ENCODE measurements around the gene DSTN. TPM values are rescaled to one million over a fixed set of nuclear protein-coding genes. Genes with fewer than 3 reads are reported as not detected.

Gene DSTN
- polyA plus RNA-seq (ENCODE audit: insufficient read depth in 1 of 5, insufficient read length in 5 of 5, low replicate concordance in 1 of 5) = 100 to 1,000 TPM; 340 to 394 (median 376) TPM
- long read RNA-seq, donor 1, transcript DSTN-201 (4 exons, 3,617 nt) = major isoform, 255 of 431 reads
- long read RNA-seq, donor 1, partial matches to known transcripts = 153 of 431 reads
- long read RNA-seq, donor 1, other reads (novel, unspliced or antisense) = 19 of 431 reads
- long read RNA-seq, donor 2, transcript DSTN-201 (4 exons, 3,617 nt) = major isoform, 122 of 154 reads
- long read RNA-seq, donor 2, partial matches to known transcripts = 25 of 154 reads
- long read RNA-seq, donor 2, other reads (novel, unspliced or antisense) = 6 of 154 reads
- long read RNA-seq, donor 3, transcript DSTN-201 (4 exons, 3,617 nt) = major isoform, 152 of 242 reads
- long read RNA-seq, donor 3, partial matches to known transcripts = 81 of 242 reads
- long read RNA-seq, donor 3, other reads (novel, unspliced or antisense) = 6 of 242 reads
- long read RNA-seq, donor 4, transcript DSTN-201 (4 exons, 3,617 nt) = major isoform, 100 of 400 reads
- long read RNA-seq, donor 4, partial matches to known transcripts = 293 of 400 reads
- long read RNA-seq, donor 4, other reads (novel, unspliced or antisense) = 5 of 400 reads
- long read RNA-seq, donor 5, transcript DSTN-201 (4 exons, 3,617 nt) = major isoform, 261 of 534 reads
- long read RNA-seq, donor 5, partial matches to known transcripts = 255 of 534 reads
- long read RNA-seq, donor 5, other reads (novel, unspliced or antisense) = 14 of 534 reads
- long read RNA-seq, donor 6, transcript DSTN-201 (4 exons, 3,617 nt) = major isoform, 282 of 392 reads
- long read RNA-seq, donor 6, partial matches to known transcripts = 95 of 392 reads
- long read RNA-seq, donor 6, other reads (novel, unspliced or antisense) = 11 of 392 reads
- long read RNA-seq, donor 7, transcript DSTN-201 (4 exons, 3,617 nt) = major isoform, 188 of 332 reads
- long read RNA-seq, donor 7, partial matches to known transcripts = 85 of 332 reads
- long read RNA-seq, donor 7, other reads (novel, unspliced or antisense) = 57 of 332 reads
- long read RNA-seq, donor 8, transcript DSTN-201 (4 exons, 3,617 nt) = major isoform, 74 of 190 reads
- long read RNA-seq, donor 8, partial matches to known transcripts = 87 of 190 reads
- long read RNA-seq, donor 8, other reads (novel, unspliced or antisense) = 29 of 190 reads

DNA sequence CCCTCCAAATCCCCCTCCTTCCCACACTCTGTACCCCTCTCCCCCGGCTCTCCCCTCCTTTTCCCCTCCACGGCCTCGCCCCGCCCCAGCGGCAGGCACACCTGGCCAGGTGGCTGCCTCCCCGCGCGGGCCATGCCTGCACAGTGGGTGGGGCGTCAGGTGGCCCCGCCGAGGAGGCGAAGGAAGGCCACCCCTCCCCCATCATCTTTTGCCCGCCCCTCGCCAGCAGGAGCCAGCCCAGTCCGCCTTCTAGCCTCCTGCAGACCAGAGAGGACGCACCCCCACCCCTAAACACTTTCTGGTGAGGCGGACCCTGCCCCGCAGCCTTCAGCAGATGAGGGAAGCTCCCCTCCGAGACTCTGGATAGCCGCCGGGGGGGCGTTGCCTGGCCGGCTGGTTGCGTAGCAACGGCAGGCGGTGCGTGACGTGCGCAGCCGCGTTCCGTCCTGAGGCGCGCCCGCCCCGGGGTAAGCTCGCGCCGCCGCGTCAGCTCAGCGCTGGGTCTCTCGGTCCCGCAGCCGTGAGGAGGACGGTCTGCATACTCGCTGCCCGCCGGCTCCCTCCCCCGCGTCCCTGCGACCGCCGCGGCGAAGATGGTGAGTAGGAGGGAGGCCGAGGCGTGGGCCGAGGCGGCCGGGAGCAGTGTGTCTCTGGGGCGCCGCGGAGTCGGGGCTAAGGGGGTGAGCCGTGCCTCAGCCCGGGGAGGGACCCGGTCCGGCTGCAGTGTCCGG is at the start of gene DSTN:
DSTN (plus strand) TSS at position 460 of the 731 bp plus-strand sequence; CDS start at position 594, 134 bp downstream.
- peak; percentile 93 for DNase-seq

GRCh38 chr20:17520583-17520982 is 49.3 kb upstream of the DSTN start:
- DNase-seq = no peak

DNA sequence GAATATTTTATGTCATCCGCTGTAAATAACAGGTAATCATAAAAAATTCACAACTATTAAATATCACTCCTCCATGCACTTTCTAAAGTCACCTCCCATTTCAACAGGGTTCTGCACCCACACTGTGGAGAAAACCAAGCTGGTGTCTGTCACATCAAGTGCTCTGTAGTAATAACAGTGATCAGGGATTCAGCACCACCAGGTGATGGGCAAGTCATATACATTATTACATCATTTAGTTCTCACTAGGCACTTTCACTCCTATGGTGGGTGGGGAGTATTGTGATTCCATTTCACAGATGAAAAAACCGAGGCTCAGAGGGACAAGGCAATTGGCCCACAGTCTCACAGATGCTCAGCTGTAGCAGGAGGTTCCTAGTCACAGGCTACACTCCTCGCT is 47.3 kb upstream of the DSTN start:
- no peak for DNase-seq

DNA sequence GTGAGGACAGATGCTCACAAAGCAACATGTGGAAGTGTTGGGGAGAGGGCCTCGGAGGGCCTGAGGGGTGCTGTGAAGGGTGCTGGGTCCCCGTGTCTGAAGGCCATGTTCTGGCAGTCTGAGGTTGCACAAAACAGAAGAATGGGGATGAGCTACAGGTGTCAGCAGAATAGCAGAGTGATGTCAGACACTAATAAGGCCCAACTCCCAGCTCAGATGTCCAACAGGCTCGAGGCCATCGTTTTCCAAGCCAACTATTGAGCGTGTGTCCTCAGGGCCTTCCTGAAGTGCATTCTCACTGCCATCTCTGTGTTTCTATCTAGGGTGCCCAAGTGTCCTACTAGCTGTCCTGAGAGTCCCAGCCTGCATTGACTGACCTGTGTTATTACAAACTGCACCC is 46.5 kb upstream of the DSTN start:
- no peak for DNase-seq

DNA sequence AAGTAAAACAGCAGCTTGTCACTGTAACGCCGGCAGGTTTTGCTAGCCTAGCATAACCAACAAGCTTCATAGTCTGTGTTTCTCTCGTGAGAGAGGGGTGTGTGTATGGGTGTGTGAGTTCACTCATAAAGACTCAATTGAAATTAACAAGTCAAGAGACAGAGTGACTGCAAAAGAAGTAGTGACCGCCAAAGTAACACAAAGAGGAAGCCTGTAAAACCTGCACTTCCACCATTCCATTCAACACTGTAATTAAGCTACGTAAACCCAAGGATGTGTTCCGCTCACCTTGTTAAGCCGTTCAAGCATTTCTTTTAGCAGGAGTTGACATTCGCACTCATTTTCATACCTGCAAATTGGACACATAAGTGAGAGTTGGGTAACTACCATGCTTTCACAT is 45.3 kb upstream of the DSTN start:
- DNase-seq = no peak

DNA sequence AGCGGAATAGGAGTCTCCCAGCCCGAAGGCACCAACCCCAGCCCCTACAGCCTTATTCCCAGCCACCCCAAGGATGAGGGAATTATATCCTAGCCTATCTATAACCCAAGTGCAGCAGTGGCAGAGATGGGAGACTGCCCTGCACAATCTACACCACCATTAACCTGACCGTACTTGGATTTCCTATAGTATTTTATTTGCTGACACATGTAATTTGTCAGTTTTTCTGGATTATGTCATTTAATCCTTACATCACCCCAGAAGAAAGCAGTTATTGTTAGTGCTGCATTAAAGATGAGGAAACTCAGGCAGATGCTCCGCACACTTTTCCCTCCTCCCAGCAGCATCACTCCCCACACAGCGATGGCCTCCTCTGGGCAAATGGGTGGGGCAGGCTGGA is 44.7 kb upstream of the DSTN start:
- DNase-seq = no peak

DNA sequence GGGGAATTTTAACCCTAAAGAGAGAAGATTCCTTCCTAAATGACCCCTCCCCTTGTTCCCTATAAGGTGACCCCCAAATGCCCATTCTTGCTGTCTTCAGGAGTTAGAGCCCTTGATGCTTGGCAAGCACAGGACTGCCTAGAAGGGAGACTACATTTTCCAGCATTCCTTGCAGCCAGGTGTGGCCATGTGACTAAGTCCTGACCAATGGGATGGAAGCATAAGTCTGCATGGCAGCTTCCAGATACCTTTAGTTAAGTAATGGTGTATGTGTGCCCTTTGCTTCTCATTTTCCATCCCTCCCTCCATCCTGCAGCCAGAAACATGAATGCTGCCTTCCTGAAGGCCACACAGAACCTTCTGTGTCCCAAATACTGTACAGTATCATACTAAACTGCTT is 44.2 kb upstream of the DSTN start:
- no peak for DNase-seq

- DNase-seq = no peak
Observed at GRCh38 chr20:17529586-17529985, 40.3 kb upstream of the DSTN start.

GRCh38 chr20:17530153-17530552 is 39.7 kb upstream of the DSTN start:
- DNase-seq = no peak

DNA sequence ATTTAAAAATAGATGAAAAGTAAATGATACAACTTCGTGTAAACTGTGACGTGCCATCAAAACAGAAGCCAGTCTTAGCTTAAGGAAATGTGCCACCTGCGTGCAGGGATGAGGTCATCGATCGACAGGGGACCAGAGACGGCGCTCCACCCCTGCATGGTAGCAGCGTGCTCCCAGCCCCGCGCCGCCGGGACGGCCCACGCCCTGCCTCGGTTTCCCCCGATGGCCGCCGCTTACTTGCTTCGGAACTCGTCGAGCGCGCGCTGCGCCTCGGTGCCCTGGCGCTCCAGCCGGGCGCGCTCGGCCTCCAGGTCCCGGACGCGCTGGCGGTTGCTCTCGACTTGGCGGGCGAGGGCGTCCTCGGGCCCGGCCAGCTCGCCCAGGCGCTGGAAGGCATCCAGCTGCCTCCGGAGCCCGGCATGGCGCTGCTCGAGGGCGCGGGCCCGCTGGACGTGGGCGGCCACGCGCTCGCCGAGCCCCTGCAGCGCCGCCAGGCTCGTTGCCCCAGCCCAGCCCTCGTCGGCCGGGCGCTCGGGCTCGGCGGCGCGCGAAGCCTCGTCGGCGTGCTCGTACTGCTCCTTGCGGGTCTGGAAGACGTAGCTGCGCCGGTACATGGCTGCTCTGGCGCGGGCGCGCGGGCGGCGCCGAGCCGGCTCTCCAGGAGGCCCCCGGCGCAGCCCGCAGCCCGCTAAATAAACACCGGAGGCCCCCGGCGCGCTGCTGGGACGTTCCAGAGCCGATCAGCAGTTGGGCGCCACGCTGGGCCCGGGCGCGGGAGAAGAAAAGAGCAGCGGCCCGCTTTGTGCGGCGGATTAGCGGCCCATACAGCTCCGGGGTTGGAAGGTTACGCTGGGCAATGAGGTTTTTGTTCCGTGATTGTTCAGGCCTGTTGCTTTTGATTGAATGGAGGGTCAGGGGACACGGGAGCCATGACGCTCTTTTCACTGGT is 38.9 kb upstream of the DSTN start, which contains the start of gene BFSP1:
BFSP1 (minus strand) TSS at position 664 of the 949 bp plus-strand sequence; CDS start at position 614, 50 bp downstream.
- DNase-seq = peak; percentile 55 to 60

DNA sequence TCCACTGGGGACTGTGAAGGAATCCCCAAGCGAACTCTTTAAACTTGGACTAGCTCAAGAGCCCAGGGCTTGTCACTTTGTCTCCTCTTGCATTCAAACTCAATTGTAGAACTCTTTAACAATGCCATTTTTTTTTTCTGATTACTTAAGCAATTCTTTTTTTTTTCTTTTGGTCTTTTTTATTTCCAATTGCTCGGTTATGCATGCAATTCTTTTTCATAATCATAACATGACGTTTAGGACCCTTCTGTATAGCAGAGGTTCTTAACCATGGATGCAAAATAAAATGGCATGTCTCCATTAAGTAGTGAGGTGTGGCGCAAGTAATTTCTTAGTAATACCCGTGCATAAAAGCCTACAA is 38.2 kb upstream of the DSTN start:
- no peak for DNase-seq

- no peak for DNase-seq
Observed at GRCh38 chr20:17533396-17533795, 36.5 kb upstream of the DSTN start.

DNA sequence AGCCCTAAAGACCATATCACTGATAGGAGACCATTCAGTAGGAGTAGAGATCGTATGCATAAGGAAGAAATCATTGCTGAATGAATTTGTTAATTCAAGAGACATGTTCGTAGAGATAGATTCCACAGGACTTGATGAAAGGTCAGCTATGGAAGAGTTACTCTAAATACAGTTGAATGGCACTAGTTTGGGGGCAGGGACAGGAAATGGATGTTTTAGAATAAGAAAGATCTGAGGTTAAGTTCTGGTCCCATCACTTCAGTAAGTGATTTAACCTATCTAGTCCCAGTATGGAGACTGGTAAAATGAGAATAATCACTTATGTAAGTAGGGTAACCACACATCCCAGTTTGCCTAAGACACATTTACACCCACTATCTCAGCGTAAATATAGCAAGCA is 35.8 kb upstream of the DSTN start:
- no peak for DNase-seq

- peak in 1 of 2 donors; percentile 71 for DNase-seq
Observed at GRCh38 chr20:17536944-17537444, 32.9 kb upstream of the DSTN start.

DNA sequence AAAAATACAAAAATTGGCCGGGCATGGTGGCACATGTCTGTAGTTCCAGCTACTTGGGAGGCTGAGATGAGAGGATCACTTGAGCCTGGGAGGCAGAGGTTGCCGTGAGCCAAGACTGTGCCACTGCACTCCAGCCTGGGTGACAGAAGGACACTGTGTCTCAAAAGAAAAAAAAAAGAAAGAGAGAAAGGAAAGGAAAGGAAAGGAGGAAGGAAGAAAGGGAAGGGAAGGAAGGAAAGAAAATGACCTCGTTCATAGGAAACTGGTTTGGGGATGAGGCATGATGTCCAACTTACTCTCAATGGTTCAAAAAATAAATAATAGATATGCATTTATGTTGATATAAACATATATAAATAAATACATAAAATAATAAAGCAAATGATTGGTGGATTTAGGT is 31.9 kb upstream of the DSTN start:
- no peak for DNase-seq

GRCh38 chr20:17538517-17539170 is 31.2 kb upstream of the DSTN start:
- no peak for DNase-seq

DNA sequence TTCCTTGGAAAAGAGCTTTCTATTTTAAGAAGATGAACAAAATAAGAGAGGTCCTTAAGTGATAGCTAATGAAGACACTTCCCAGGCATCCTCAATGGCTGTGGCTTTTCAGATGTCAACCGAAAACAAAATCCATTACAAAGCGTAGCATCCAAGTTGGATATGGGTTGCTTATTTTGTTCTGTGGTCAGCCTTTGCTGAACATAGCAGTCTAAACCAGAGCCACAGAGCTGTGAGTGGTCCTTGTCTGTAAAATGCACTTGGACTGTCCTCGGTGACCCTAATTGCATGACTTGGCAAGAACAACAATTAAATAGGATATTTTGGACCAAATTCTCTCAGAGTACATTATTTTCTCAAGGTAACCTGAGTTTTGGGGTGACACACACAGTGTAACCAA is 28.3 kb upstream of the DSTN start:
- DNase-seq = no peak

- DNase-seq = no peak
Observed at GRCh38 chr20:17541996-17542395, 27.9 kb upstream of the DSTN start.

- no peak for DNase-seq
Observed at GRCh38 chr20:17542481-17542880, 27.4 kb upstream of the DSTN start.
